Smooth muscle cell of the brain vasculature (primary cell): ENCODE results near the gene USP17L13.
"Not testable (repeated sequence)": the region's sequence is repeated elsewhere in the genome, so short reads cannot be mapped to it uniquely, and the experiment has no call there.

Source experiments
- DNase-seq: peaks from one replicate; pipeline ENCODE4 v3.0.0-alpha.2; 2012; ENCODE audit warnings: low read depth, low spot score

USP17L13 gene

GRCh38 chr4:9224596-9224995 is at the start of gene USP17L13:
Gene USP17L13, plus strand, starts transcription at chr4:9224896. Its CDS starts 0 bp downstream, at chr4:9224896.
- DNase-seq: not testable (repeated sequence)

- not testable (repeated sequence) for DNase-seq
Measured at GRCh38 chr4:9210357-9210756, 14.3 kb upstream of the USP17L13 start, which contains the start of gene USP17L10. Gene USP17L10, plus strand, starts transcription at chr4:9210657. Its CDS starts 0 bp downstream, at chr4:9210657.

- not testable (repeated sequence) for DNase-seq
Measured at GRCh38 chr4:9214701-9215100, 10.0 kb upstream of the USP17L13 start.

GRCh38 chr4:9215105-9215504 is 9.6 kb upstream of the USP17L13 start, which contains the start of gene USP17L11:
Gene USP17L11, plus strand, starts transcription at chr4:9215405. Its CDS starts 0 bp downstream, at chr4:9215405.
- not testable (repeated sequence) for DNase-seq

- DNase-seq: not testable (repeated sequence)
Measured at GRCh38 chr4:9219852-9220251, 4.8 kb upstream of the USP17L13 start, which contains the start of gene USP17L12. Gene USP17L12, plus strand, starts transcription at chr4:9220152. Its CDS starts 0 bp downstream, at chr4:9220152.

- DNase-seq: not testable (repeated sequence)
Measured at GRCh38 chr4:9230249-9230648, 5.6 kb downstream of the USP17L13 start.

- not testable (repeated sequence) for DNase-seq
Measured at GRCh38 chr4:9234085-9234484, 9.4 kb downstream of the USP17L13 start, which contains the start of gene USP17L15. Gene USP17L15, plus strand, starts transcription at chr4:9234385. Its CDS starts 0 bp downstream, at chr4:9234385.

- not testable (repeated sequence) for DNase-seq
Measured at GRCh38 chr4:9238461-9238860, 13.8 kb downstream of the USP17L13 start.

GRCh38 chr4:9243579-9243978 is 18.9 kb downstream of the USP17L13 start, which contains the start of gene USP17L17:
Gene USP17L17, plus strand, starts transcription at chr4:9243879. Its CDS starts 0 bp downstream, at chr4:9243879.
- not testable (repeated sequence) for DNase-seq

GRCh38 chr4:9247953-9248680 is 23.4 kb downstream of the USP17L13 start, which contains the start of gene USP17L18:
Gene USP17L18, plus strand, starts transcription at chr4:9248630. Its CDS starts 0 bp downstream, at chr4:9248630.
- DNase-seq: not testable (repeated sequence)

GRCh38 chr4:9253078-9253477 is 28.4 kb downstream of the USP17L13 start, which contains the start of gene USP17L19:
Gene USP17L19, plus strand, starts transcription at chr4:9253378. Its CDS starts 0 bp downstream, at chr4:9253378.
- DNase-seq: not testable (repeated sequence)

GRCh38 chr4:9257824-9258223 is 33.1 kb downstream of the USP17L13 start, which contains the start of gene USP17L20:
Gene USP17L20, plus strand, starts transcription at chr4:9258124. Its CDS starts 0 bp downstream, at chr4:9258124.
- not testable (repeated sequence) for DNase-seq

GRCh38 chr4:9262572-9262971 is 37.9 kb downstream of the USP17L13 start, which contains the start of gene USP17L21:
Gene USP17L21, plus strand, starts transcription at chr4:9262872. Its CDS starts 0 bp downstream, at chr4:9262872.
- not testable (repeated sequence) for DNase-seq

GRCh38 chr4:9267319-9267718 is 42.6 kb downstream of the USP17L13 start, which contains the start of gene USP17L22:
Gene USP17L22, plus strand, starts transcription at chr4:9267619. Its CDS starts 0 bp downstream, at chr4:9267619.
- DNase-seq: not testable (repeated sequence)

- DNase-seq: not testable (repeated sequence)
Measured at GRCh38 chr4:9271719-9272118, 47.0 kb downstream of the USP17L13 start.
